CD8-positive, alpha-beta memory T cell (primary cell): ENCODE data around the gene DUS1L. TPM values are rescaled to one million over a fixed set of nuclear protein-coding genes. Genes with fewer than 3 reads are reported as not detected.

Experiments
- CTCF ChIA-PET: fragments of 350-600 bp; sonication (Branson Sonifier 250); formaldehyde crosslinking; loops from one replicate; lab custom pipeline; 2021; ENCODE audit warnings: antibody characterized with exemption; lab: Charles Lee
- POLR2A ChIA-PET: fragments of 350-600 bp; sonication (Branson Sonifier 250); formaldehyde crosslinking; loops from one replicate; lab custom pipeline; 2021; ENCODE audit warnings: antibody characterized with exemption; lab: Charles Lee
- DNase-seq, 5 donors: peaks; one replicate each; pipeline versions ENCODE4 v3.0.0 to v3.0.0-alpha.2; 2020 to 2022; ENCODE audit warnings: mixed read lengths in 1 of 5
- H3K27ac ChIP-seq: one replicate; pipeline ENCODE4 v1.7.0; 2013; ENCODE audit warnings: low read depth, mild to moderate bottlenecking, low read length, moderate library complexity
- H3K27me3 ChIP-seq: 2 replicates; pipeline ENCODE4 v1.7.0; 2013; ENCODE audit warnings: low read length, mild to moderate bottlenecking; ENCODE audit not compliant: insufficient read depth, poor library complexity, severe bottlenecking
- H3K36me3 ChIP-seq: 2 replicates; pipeline ENCODE4 v1.7.0; 2013; ENCODE audit warnings: mild to moderate bottlenecking, low read length, moderate library complexity; ENCODE audit not compliant: insufficient read depth
- H3K4me1 ChIP-seq: 2 replicates; pipeline ENCODE4 v1.7.0; 2013; ENCODE audit warnings: mild to moderate bottlenecking, low read length, moderate library complexity; ENCODE audit not compliant: insufficient read depth
- H3K4me3 ChIP-seq: 2 replicates; pipeline ENCODE4 v1.7.0; 2013; ENCODE audit warnings: mild to moderate bottlenecking, low read length
- H3K9me3 ChIP-seq: 2 replicates; pipeline ENCODE4 v1.7.0; 2013; ENCODE audit warnings: mild to moderate bottlenecking, low read length
- H3K27ac Mint-ChIP-seq, 8 donors: one replicate each; pipeline ENCODE4 v1.8.0; 2020 to 2021; ENCODE audit warnings: mixed read lengths in 8 of 8, mild to moderate bottlenecking in 6 of 8, inconsistent platforms in 3 of 8, moderate library complexity in 3 of 8
- H3K27me3 Mint-ChIP-seq, 2 donors: one replicate each; pipeline ENCODE4 v1.8.0; 2020 to 2021; ENCODE audit warnings: mixed read lengths in 2 of 2, mild to moderate bottlenecking in 1 of 2, moderate library complexity in 1 of 2
- H3K36me3 Mint-ChIP-seq, 3 donors: one replicate each; pipeline ENCODE4 v1.8.0; 2020 to 2021; ENCODE audit warnings: mixed read lengths in 3 of 3, inconsistent platforms in 1 of 3, mild to moderate bottlenecking in 1 of 3
- H3K4me1 Mint-ChIP-seq, 3 donors: one replicate each; pipeline ENCODE4 v1.8.0; 2020 to 2021; ENCODE audit warnings: mixed read lengths in 3 of 3, inconsistent platforms in 1 of 3, mild to moderate bottlenecking in 1 of 3
- H3K4me3 Mint-ChIP-seq, 7 donors: one replicate each; pipeline ENCODE4 v1.8.0; 2020 to 2021; ENCODE audit warnings: mixed read lengths in 7 of 7, mild to moderate bottlenecking in 6 of 7, moderate library complexity in 4 of 7, inconsistent platforms in 2 of 7
- H3K9me3 Mint-ChIP-seq, 5 donors: one replicate each; pipeline ENCODE4 v1.8.0; 2020 to 2022; ENCODE audit warnings: mixed read lengths in 5 of 5, mild to moderate bottlenecking in 3 of 5, moderate library complexity in 2 of 5, inconsistent platforms in 1 of 5
- polyA plus RNA-seq: library from polyadenylated mRNA; unstranded; fragments of 300-500 nt; fragmentation: Illumina TruSeq; gene quantifications from one replicate; pipeline ENCODE4 v1.2.3, GENCODE V29; 2021
- total RNA-seq, 2 experiments: library from RNA; stranded (reverse); gene quantifications; one replicate each; pipeline ENCODE4 v1.2.3, GENCODE V29; 2021

The DUS1L gene
- total and polyA plus RNA-seq, 3 experiments from 2014 or later: 142 to 210 (median 206) TPM

DNA sequence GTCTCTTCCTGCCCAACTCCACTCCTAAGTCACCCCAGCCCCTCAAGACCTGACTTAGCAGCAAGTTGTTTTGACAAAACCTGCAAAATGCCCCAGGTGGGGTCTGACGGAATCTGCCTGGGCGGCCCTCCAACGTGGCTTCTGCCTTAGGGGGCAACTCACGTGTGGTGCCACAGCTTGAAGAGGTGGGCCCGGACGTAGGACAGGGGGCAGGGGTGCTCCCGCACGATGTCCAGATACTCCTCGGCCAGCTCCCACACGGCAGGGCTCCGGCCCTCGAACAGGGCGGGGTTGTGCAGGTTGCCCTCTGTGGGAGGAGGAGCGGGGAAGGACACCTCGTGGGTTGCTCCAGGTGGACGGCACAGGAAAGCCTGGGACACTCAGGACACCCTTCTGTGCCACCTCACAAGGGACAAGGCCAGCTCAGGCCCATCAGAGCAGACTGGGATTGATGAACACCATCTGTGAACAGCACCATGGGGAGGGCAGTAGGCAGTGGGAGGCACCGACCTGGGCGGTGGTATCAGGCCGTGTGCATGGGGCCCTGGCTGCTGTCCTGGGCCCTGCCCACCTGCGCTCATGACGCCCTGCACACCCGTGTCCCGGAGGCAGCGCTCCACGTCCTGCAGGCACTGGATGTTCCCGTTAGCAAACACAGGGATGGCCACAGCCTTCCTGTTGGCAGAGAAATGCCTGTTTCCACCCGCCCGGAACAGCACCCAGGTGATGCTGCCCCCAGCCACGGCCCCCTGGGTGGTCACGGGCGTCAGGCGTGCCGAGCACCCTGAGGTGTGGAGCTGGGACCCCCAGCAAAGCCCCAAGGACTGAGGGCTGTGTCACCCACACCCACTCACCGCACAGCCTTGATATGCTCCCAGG, 4.3 kb downstream of the DUS1L start:
- no peaks in the 10 kb centered on the region for H3K27me3 ChIP-seq
- Mint-ChIP-seq H3K27me3 (no peaks in the 10 kb centered on the region), H3K9me3 (no peaks in the 10 kb centered on the region), H3K4me1 (peaks cover 7 to 16% (median 7%) of the 10 kb centered on the region in 3 donors), H3K36me3 (peaks cover 0 to 58% (median 0%) of the 10 kb centered on the region in 3 donors), H3K4me3 (no peak overlapping the region), H3K27ac (no peak overlapping the region)
- H3K9me3 ChIP-seq: no peaks in the 10 kb centered on the region
- peaks cover 20% of the 10 kb centered on the region for H3K4me1 ChIP-seq
- no peak overlapping the region for H3K4me3 ChIP-seq
- no peak overlapping the region for H3K27ac ChIP-seq
- ChIA-PET POLR2A (no interaction called here), CTCF (no interaction called here)
- no peak for DNase-seq
- H3K36me3 ChIP-seq: no peaks in the 10 kb centered on the region

DNA sequence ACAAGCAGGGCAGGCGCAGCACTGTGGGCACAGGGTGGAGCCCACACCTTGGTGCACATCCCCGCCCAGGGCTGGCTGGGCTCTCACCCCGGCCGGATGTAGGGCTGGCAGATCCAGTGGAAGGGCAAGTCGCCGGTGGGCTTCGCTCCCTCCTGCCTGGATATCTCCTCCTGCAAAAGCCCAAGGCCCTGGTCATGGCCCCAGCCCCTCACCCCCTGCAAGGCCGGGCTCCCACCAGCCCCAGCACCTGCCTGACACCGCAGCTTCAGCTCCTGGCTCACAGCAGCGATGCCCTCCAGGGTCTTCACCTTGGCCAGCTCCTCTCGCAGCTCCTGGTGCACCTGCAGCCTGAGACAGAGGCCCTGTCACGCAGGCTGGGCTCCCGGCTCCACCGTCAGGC, 5.0 kb downstream of the DUS1L start:
- CTCF ChIA-PET: no interaction called here
- Histone ChIP-seq H3K36me3 (no peaks in the 10 kb centered on the region), H3K27me3 (no peaks in the 10 kb centered on the region), H3K9me3 (no peaks in the 10 kb centered on the region), H3K4me3 (no peak overlapping the region), H3K27ac (no peak overlapping the region), H3K4me1 (peaks cover 16% of the 10 kb centered on the region)
- Mint-ChIP-seq H3K4me1 (peaks cover 4 to 12% (median 5%) of the 10 kb centered on the region in 3 donors), H3K27me3 (no peaks in the 10 kb centered on the region), H3K27ac (no peak overlapping the region), H3K9me3 (no peaks in the 10 kb centered on the region), H3K36me3 (peaks cover 0 to 64% (median 0%) of the 10 kb centered on the region in 3 donors), H3K4me3 (no peak overlapping the region)
- POLR2A ChIA-PET: no interaction called here
- DNase-seq: no peak

DNA sequence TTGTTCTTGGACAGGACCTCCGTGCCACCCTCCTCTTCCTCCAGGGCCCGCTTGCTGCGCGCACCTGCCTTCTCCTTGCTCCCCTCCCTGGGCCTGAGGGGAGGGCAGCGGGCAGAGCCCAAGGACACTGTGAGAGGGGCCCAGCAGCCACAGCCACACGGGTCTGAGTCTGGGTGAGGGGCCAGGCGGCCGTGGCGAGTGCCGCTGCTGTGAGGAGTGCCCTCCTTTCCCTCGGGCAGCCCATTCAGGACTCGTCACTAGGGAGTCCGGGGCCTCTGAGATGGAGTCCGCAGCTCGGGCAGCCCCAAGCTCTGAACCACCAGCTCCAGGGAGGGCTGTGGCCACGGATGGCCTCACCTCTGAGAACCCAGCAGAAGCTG, 5.6 kb downstream of the DUS1L start:
- no peak overlapping the region for H3K4me3 ChIP-seq
- no peak overlapping the region for H3K4me3 Mint-ChIP-seq
- H3K27me3 ChIP-seq: no peaks in the 10 kb centered on the region
- no peaks in the 10 kb centered on the region for H3K9me3 Mint-ChIP-seq
- POLR2A ChIA-PET: no interaction called here
- DNase-seq: no peak
- H3K27me3 Mint-ChIP-seq: no peaks in the 10 kb centered on the region
- no peaks in the 10 kb centered on the region for H3K36me3 ChIP-seq
- peaks cover 0 to 69% (median 0%) of the 10 kb centered on the region in 3 donors for H3K36me3 Mint-ChIP-seq
- H3K4me1 Mint-ChIP-seq: peaks cover 4 to 12% (median 5%) of the 10 kb centered on the region in 3 donors
- peaks cover 16% of the 10 kb centered on the region for H3K4me1 ChIP-seq
- CTCF ChIA-PET: no interaction called here
- H3K9me3 ChIP-seq: no peaks in the 10 kb centered on the region
- H3K27ac Mint-ChIP-seq: peak overlapping the region in 2 of 8 donors; percentile 16 to 50
- H3K27ac ChIP-seq: no peak overlapping the region

DNA sequence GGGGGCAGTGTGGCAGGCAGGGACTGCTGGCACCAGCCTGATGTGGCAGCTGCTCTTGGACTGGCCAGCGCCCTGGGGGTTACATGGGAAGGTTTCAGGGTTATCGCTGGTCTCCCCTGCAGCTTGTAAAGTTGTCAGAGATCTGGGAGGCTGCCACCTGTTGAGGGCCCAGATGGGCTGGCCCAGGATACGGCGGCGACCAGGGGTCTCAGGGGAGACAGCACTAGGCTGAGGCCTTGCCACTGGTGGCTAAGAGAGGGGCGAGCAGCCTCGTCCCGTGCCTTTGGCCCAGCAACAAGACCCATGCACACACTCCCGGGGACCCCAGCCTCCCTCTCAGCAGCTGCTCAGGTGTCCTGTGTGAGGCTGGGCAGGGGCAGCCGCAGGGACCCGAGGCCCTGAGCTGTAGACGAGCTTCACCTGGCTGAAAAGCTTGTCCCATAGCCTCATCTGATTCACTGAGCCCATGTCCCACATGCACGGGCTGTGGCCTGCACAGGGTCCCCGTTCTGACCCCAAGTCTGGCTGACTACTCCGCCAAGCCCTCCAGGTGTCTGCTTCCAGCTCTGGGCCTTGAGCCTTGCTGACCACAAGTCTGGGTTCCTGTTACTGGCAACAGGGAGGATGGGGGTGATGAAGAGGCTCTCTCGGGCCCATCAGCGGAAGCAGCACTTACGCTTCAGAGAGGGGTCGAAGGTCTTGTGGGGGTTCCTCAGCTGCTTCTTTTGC, 6.2 kb downstream of the DUS1L start:
- DNase-seq: no peak
- Mint-ChIP-seq H3K4me3 (no peak overlapping the region), H3K27me3 (no peaks in the 10 kb centered on the region), H3K4me1 (peaks cover 4 to 6% (median 5%) of the 10 kb centered on the region in 3 donors), H3K9me3 (no peaks in the 10 kb centered on the region), H3K27ac (peak overlapping the region in 1 of 8 donors; percentile 54), H3K36me3 (peaks cover 0 to 74% (median 0%) of the 10 kb centered on the region in 3 donors)
- H3K27me3 ChIP-seq: no peaks in the 10 kb centered on the region
- H3K36me3 ChIP-seq: no peaks in the 10 kb centered on the region
- POLR2A ChIA-PET: no interaction called here
- no peak overlapping the region for H3K4me3 ChIP-seq
- H3K4me1 ChIP-seq: peaks cover 10% of the 10 kb centered on the region
- H3K9me3 ChIP-seq: no peaks in the 10 kb centered on the region
- H3K27ac ChIP-seq: no peak overlapping the region
- CTCF ChIA-PET: no interaction called here

DNA sequence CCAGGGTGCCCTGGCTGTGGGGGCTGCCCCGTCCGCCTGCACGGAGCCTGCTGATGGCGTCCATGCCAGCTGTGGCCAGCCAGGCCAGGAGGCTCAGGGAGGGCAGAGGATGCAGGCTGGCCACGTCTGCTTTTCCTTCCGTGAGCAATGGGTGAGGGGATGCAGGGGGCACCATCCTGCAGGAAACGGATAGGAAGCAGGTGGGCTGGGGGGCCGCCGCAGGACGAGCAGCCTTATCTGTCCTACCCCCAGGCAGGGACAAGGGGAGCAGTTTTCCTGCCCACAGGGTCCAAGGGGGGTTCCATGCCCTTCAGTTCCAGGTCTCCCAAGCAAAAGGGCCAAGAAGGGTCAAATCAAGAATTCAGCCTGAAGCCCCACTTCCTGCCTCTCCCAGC, 6.8 kb downstream of the DUS1L start:
- Histone ChIP-seq H3K9me3 (no peaks in the 10 kb centered on the region), H3K27ac (no peak overlapping the region), H3K27me3 (no peaks in the 10 kb centered on the region), H3K4me1 (peaks cover 5% of the 10 kb centered on the region), H3K4me3 (no peak overlapping the region), H3K36me3 (no peaks in the 10 kb centered on the region)
- POLR2A ChIA-PET: no interaction called here
- no peaks in the 10 kb centered on the region for H3K9me3 Mint-ChIP-seq
- peaks cover 0 to under 1% (median 0%) of the 10 kb centered on the region in 3 donors for H3K4me1 Mint-ChIP-seq
- peak overlapping the region in 1 of 8 donors; percentile 21 for H3K27ac Mint-ChIP-seq
- CTCF ChIA-PET: no interaction called here
- H3K27me3 Mint-ChIP-seq: no peaks in the 10 kb centered on the region
- H3K4me3 Mint-ChIP-seq: no peak overlapping the region
- no peak for DNase-seq
- H3K36me3 Mint-ChIP-seq: peaks cover 0 to 74% (median 0%) of the 10 kb centered on the region in 3 donors

DNA sequence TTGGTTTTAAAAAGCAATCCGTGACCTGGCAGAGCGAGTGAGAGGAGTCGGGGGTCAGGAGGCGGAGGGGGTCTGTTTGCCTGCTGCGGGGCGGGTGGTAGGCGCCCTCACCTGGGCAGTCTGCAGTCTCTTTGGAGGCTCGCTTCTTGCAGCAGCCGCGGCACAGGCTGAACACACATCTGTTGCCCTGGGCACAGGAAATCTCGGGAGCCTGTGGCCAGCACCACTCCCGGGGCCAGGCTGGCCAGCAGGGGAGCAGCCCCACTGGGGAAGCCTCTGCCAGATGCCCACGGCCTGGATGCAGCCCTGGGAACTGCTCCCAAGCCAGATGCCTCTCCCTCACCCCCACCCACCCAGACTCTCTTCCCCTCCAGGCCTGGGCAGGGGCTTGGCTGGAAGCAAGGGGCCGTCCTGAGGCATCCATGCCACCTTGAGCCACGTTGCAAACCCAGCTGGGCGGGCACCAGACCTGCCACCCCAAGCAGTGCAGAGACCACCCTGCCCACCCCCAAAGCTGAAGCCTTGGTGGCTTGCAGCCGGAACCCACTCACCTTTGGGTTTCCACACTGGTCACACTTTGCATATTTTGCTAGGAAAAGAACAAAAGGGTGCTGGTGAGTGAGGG, 7.3 kb downstream of the DUS1L start:
- H3K9me3 Mint-ChIP-seq: no peaks in the 10 kb centered on the region
- Histone ChIP-seq H3K27ac (no peak overlapping the region), H3K27me3 (no peaks in the 10 kb centered on the region), H3K36me3 (no peaks in the 10 kb centered on the region), H3K4me1 (peaks cover 3% of the 10 kb centered on the region), H3K9me3 (no peaks in the 10 kb centered on the region), H3K4me3 (no peak overlapping the region)
- ChIA-PET CTCF (no interaction called here), POLR2A (no interaction called here)
- no peak overlapping the region for H3K27ac Mint-ChIP-seq
- DNase-seq: no peak
- peaks cover 0 to 4% (median 2%) of the 10 kb centered on the region in 3 donors for H3K4me1 Mint-ChIP-seq
- no peak overlapping the region for H3K4me3 Mint-ChIP-seq
- no peaks in the 10 kb centered on the region for H3K27me3 Mint-ChIP-seq
- H3K36me3 Mint-ChIP-seq: peaks cover 0 to 76% (median 0%) of the 10 kb centered on the region in 3 donors

DNA sequence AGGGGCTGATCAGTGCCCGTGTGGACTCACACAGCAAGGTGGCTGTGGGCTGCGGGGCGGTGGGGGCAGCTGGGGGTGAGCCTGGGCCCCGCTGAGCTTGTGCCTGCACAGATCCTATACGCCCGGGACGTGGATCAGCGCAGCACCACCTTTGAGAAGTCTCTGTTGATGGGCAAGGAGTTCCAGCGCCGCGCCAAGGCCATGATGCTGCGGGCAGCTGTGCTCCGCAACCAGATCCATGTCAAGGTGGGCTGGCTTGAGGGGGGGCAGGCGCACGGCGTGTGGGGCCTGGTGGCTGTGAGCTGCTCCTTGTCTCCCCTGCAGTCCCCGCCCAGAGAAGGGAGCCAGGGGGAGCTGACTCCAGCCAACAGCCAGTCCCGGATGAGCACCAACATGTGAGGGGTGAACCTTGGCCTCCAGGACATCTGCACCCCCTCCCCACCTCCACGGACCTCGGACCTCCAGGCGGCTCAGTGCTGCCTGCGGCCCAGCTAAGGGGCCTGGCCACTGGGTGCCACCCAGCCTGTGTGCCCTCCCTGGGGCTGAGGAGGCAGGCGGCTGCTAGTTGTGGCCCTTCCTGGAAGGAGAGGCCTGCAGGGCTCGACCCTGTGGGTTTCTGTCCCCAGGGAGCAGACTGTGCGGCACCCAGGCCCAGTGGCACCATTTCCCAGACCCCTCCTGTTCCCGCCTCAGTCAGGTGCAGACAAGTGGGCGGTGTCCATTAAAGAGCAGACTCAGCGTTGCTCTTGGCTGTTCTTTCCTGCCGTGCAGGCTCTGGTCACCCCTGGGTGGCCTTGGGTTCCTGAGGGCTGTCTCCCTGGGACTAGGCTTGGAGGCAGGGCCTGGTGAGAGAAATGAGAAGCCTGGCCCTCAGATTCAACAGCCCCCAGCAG, 8.6 kb downstream of the DUS1L start:
- ChIA-PET CTCF (interaction anchor here (0.9 kb wide), 1 partner anchor 27 kb away, joined by 3 read pairs; no protein-coding TSS in a partner anchor), POLR2A (no interaction called here)
- Mint-ChIP-seq H3K4me1 (peaks cover 0 to 13% (median 7%) of the 10 kb centered on the region in 3 donors), H3K36me3 (peaks cover 0 to 67% (median 0%) of the 10 kb centered on the region in 3 donors), H3K4me3 (no peak overlapping the region), H3K27ac (no peak overlapping the region), H3K9me3 (no peaks in the 10 kb centered on the region), H3K27me3 (no peaks in the 10 kb centered on the region)
- no peak overlapping the region for H3K27ac ChIP-seq
- no peak for DNase-seq
- no peaks in the 10 kb centered on the region for H3K9me3 ChIP-seq
- H3K36me3 ChIP-seq: no peaks in the 10 kb centered on the region
- H3K27me3 ChIP-seq: no peaks in the 10 kb centered on the region
- peaks cover 14% of the 10 kb centered on the region for H3K4me1 ChIP-seq
- H3K4me3 ChIP-seq: no peak overlapping the region
